Measurements from ENCODE around the gene VSIG8. TPM values are rescaled to one million over a fixed set of nuclear protein-coding genes. Genes with fewer than 3 reads are reported as not detected.

The VSIG8 gene
- total and polyA plus RNA-seq, 9 of the 15 experiments (the other 6 are each of a cell fraction or from before 2014, with no cell fraction given) = not detected

DNA sequence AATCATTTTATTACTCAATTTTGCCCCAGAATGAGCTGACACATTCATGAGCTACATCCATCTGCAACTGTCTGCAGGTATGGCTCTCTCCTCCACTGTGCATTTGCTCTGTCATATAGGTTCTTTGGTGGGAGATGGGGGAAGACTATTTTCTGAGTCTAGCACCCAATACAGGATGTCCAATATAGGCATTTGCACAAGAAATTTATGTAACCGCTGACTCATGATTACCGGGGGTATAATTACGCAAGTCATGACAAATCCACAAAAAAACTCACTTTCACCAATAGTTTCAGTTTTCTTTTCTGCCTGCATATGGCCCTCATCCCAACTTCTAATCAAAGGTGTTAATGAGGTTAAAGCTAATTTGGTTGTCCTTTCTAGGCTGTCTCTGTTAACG is 17.5 kb upstream of the VSIG8 start (continued):
- TF ChIP-seq, protein P1, sequence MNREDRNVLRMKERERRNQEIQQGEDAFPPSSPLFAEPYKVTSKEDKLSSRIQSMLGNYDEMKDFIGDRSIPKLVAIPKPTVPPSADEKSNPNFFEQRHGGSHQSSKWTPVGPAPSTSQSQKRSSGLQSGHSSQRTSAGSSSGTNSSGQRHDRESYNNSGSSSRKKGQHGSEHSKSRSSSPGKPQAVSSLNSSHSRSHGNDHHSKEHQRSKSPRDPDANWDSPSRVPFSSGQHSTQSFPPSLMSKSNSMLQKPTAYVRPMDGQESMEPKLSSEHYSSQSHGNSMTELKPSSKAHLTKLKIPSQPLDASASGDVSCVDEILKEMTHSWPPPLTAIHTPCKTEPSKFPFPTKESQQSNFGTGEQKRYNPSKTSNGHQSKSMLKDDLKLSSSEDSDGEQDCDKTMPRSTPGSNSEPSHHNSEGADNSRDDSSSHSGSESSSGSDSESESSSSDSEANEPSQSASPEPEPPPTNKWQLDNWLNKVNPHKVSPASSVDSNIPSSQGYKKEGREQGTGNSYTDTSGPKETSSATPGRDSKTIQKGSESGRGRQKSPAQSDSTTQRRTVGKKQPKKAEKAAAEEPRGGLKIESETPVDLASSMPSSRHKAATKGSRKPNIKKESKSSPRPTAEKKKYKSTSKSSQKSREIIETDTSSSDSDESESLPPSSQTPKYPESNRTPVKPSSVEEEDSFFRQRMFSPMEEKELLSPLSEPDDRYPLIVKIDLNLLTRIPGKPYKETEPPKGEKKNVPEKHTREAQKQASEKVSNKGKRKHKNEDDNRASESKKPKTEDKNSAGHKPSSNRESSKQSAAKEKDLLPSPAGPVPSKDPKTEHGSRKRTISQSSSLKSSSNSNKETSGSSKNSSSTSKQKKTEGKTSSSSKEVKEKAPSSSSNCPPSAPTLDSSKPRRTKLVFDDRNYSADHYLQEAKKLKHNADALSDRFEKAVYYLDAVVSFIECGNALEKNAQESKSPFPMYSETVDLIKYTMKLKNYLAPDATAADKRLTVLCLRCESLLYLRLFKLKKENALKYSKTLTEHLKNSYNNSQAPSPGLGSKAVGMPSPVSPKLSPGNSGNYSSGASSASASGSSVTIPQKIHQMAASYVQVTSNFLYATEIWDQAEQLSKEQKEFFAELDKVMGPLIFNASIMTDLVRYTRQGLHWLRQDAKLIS (CRISPR knock-in tag; IDR thresholded peaks at IDR 0.05) = no peak
- TF ChIP-seq RBFOX2 (IDR thresholded peaks at IDR 0.05; ENCODE audit: low read depth, low read length) (no peak), PHB (CRISPR knock-in tag; IDR thresholded peaks at IDR 0.05) (no peak), YY1 (IDR thresholded peaks at IDR 0.05; ENCODE audit: borderline replicate concordance in 1 of 3, control insufficient read depth in 1 of 3, extremely low read depth in 1 of 3, insufficient read depth in 3 of 3, insufficient read length in 1 of 3, insufficient replicate concordance in 2 of 3, low read depth in 1 of 3, low read length in 2 of 3) (no peak), KAT7 (CRISPR knock-in tag; IDR thresholded peaks at IDR 0.05; ENCODE audit: borderline replicate concordance) (no peak), TRIM24 (IDR thresholded peaks at IDR 0.05) (peak; percentile 67 to 77), NUFIP1 (IDR thresholded peaks at IDR 0.05; ENCODE audit: partially characterized antibody) (no peak), MCM5 (IDR thresholded peaks at IDR 0.05; ENCODE audit: low read depth) (no peak), ZNF324 (CRISPR knock-in tag; IDR thresholded peaks at IDR 0.05) (no peak), SIX5 (IDR thresholded peaks at IDR 0.05; ENCODE audit: borderline replicate concordance in 1 of 2, insufficient read depth in 1 of 2, low read depth in 1 of 2, low read length in 2 of 2) (no peak), HDAC3 (IDR thresholded peaks at IDR 0.05; ENCODE audit: borderline replicate concordance, partially characterized antibody) (no peak), ILK (tag; IDR thresholded peaks at IDR 0.05; ENCODE audit: borderline replicate concordance, low read depth) (no peak), RFX7 (CRISPR knock-in tag; IDR thresholded peaks at IDR 0.05) (no peak)
- TF ChIP-seq, protein P2, sequence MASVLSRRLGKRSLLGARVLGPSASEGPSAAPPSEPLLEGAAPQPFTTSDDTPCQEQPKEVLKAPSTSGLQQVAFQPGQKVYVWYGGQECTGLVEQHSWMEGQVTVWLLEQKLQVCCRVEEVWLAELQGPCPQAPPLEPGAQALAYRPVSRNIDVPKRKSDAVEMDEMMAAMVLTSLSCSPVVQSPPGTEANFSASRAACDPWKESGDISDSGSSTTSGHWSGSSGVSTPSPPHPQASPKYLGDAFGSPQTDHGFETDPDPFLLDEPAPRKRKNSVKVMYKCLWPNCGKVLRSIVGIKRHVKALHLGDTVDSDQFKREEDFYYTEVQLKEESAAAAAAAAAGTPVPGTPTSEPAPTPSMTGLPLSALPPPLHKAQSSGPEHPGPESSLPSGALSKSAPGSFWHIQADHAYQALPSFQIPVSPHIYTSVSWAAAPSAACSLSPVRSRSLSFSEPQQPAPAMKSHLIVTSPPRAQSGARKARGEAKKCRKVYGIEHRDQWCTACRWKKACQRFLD (CRISPR knock-in tag; IDR thresholded peaks at IDR 0.05) = no peak
- TF ChIP-seq, protein P3, sequence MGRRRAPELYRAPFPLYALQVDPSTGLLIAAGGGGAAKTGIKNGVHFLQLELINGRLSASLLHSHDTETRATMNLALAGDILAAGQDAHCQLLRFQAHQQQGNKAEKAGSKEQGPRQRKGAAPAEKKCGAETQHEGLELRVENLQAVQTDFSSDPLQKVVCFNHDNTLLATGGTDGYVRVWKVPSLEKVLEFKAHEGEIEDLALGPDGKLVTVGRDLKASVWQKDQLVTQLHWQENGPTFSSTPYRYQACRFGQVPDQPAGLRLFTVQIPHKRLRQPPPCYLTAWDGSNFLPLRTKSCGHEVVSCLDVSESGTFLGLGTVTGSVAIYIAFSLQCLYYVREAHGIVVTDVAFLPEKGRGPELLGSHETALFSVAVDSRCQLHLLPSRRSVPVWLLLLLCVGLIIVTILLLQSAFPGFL (CRISPR knock-in tag; IDR thresholded peaks at IDR 0.05) = no peak
- TF ChIP-seq, protein P4, sequence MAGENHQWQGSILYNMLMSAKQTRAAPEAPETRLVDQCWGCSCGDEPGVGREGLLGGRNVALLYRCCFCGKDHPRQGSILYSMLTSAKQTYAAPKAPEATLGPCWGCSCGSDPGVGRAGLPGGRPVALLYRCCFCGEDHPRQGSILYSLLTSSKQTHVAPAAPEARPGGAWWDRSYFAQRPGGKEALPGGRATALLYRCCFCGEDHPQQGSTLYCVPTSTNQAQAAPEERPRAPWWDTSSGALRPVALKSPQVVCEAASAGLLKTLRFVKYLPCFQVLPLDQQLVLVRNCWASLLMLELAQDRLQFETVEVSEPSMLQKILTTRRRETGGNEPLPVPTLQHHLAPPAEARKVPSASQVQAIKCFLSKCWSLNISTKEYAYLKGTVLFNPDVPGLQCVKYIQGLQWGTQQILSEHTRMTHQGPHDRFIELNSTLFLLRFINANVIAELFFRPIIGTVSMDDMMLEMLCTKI (IDR thresholded peaks at IDR 0.05; ENCODE audit: partially characterized antibody) = no peak
- TF ChIP-seq, protein P5, sequence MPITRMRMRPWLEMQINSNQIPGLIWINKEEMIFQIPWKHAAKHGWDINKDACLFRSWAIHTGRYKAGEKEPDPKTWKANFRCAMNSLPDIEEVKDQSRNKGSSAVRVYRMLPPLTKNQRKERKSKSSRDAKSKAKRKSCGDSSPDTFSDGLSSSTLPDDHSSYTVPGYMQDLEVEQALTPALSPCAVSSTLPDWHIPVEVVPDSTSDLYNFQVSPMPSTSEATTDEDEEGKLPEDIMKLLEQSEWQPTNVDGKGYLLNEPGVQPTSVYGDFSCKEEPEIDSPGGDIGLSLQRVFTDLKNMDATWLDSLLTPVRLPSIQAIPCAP (CRISPR knock-in tag; IDR thresholded peaks at IDR 0.05; ENCODE audit: borderline replicate concordance) = no peak

All from K562 (cell line).